Prostate gland (tissue), 2 donors: ENCODE results near the gene CHD5.

Source experiments
- CTCF ChIP-seq, 4 experiments: fragments of 200-600 bp in 2 of 4; fragments of 450-650 bp in 2 of 4; sonication (generic) in 2 of 4; IDR thresholded peaks; 1 replicate in 3 of 4; 2 replicates in 1 of 4; pipeline ENCODE4 v1.5.1; 2016 to 2019; ENCODE audit warnings: antibody characterized with exemption in 4 of 4, mild to moderate bottlenecking in 2 of 4, moderate library complexity in 2 of 4
- POLR2A ChIP-seq: fragments of 450-650 bp; IDR thresholded peaks from one replicate; pipeline ENCODE4 v1.6.1; 2016; ENCODE audit warnings: antibody characterized with exemption, mild to moderate bottlenecking

- TF ChIP-seq POLR2A (no peak), CTCF (IDR thresholded peaks at IDR 0.05) (no peak)
Measured at GRCh38 chr1:6167391-6168303, 12.5 kb downstream of the CHD5 start.
